B cell (primary cell): ENCODE results near the gene AADAC. TPM values are rescaled to one million over a fixed set of nuclear protein-coding genes. Genes with fewer than 3 reads are reported as not detected.

Experiments used
- ATAC-seq: fragments of 200-7000 bp; cut with Tn5 transposase; one replicate; pipeline ENCODE4 v1.10.0; 2021; ENCODE audit warnings: low read depth, mild to moderate bottlenecking, moderate number of reproducible peaks, moderate library complexity
- CTCF ChIA-PET: fragments of 350-600 bp; sonication (Branson Sonifier 250); formaldehyde crosslinking; loops from one replicate; lab custom pipeline; 2021; ENCODE audit warnings: antibody characterized with exemption, inconsistent platforms; lab: Charles Lee
- POLR2A ChIA-PET: fragments of 350-600 bp; sonication (Branson Sonifier 250); formaldehyde crosslinking; loops from one replicate; lab custom pipeline; 2021; ENCODE audit warnings: antibody characterized with exemption; lab: Charles Lee
- DNase-seq: peaks from one replicate; pipeline ENCODE4 v3.0.0; 2013
- H2AFZ ChIP-seq: 2 replicates; pipeline ENCODE4 v1.6.1; 2012; ENCODE audit warnings: mild to moderate bottlenecking, low read depth, low read length; ENCODE audit not compliant: insufficient read depth, poor library complexity, severe bottlenecking
- H3K27ac ChIP-seq, 2 donors: 1 replicate in 1 of 2; 2 replicates in 1 of 2; pipeline ENCODE4 v1.5.1; 2012 to 2013; ENCODE audit warnings: low read length in 2 of 2, mild to moderate bottlenecking in 2 of 2, moderate library complexity in 1 of 2
- H3K27me3 ChIP-seq, 4 experiments: fragments of 200-600 bp in 1 of 4; sonication (generic) in 1 of 4; replicated peaks in 1 of 4; 1 replicate in 2 of 4; 2 replicates in 2 of 4; pipeline versions ENCODE4 v1.6.1 to v1.7.0; 2013 to 2016; ENCODE audit warnings: low read length in 3 of 4, mild to moderate bottlenecking in 2 of 4, mixed read lengths in 1 of 4, moderate library complexity in 1 of 4; ENCODE audit not compliant: insufficient read depth in 4 of 4, control insufficient read depth in 3 of 4; ENCODE audit errors: control extremely low read depth in 1 of 4
- H3K36me3 ChIP-seq, 2 experiments: replicated peaks in 1 of 2; 1 replicate in 1 of 2; 2 replicates in 1 of 2; pipeline versions ENCODE4 v1.6.1 to v1.7.1; 2013; ENCODE audit warnings: low read length in 1 of 2; ENCODE audit not compliant: insufficient read depth in 2 of 2, control insufficient read depth in 1 of 2; ENCODE audit errors: control extremely low read depth in 1 of 2, extremely low read depth in 1 of 2
- H3K4me1 ChIP-seq, 2 donors: fragments of 200-600 bp in 1 of 2; sonication (generic) in 1 of 2; 1 replicate in 1 of 2; 2 replicates in 1 of 2; pipeline versions ENCODE4 v1.5.1 to v1.6.1; 2013 to 2017; ENCODE audit warnings: low read length in 2 of 2; ENCODE audit not compliant: control insufficient read depth in 2 of 2, insufficient read depth in 2 of 2
- H3K4me2 ChIP-seq: replicated peaks from 2 replicates; pipeline ENCODE3; 2012; ENCODE audit warnings: mild to moderate bottlenecking, low read depth, low read length; ENCODE audit not compliant: poor library complexity, severe bottlenecking
- H3K4me3 ChIP-seq, 5 experiments: fragments of 200-600 bp in 1 of 5; sonication (generic) in 1 of 5; 1 replicate in 3 of 5; 2 replicates in 2 of 5; pipeline versions ENCODE4 v1.5.1 to v1.7.0; 2011 to 2016; ENCODE audit warnings: low read length in 4 of 5, mild to moderate bottlenecking in 4 of 5, low read depth in 2 of 5, control low read depth in 1 of 5, moderate library complexity in 1 of 5; ENCODE audit not compliant: insufficient read depth in 1 of 5; ENCODE audit errors: control extremely low read depth in 1 of 5, extremely low read depth in 1 of 5
- H3K79me2 ChIP-seq: fragments of 200-600 bp; sonication (generic); one replicate; pipeline ENCODE4 v1.6.0; 2016; ENCODE audit warnings: low read length; ENCODE audit not compliant: control insufficient read depth, insufficient read depth
- H3K9ac ChIP-seq: fragments of 200-600 bp; sonication (generic); 2 replicates; pipeline ENCODE4 v1.6.1; 2017; ENCODE audit warnings: mild to moderate bottlenecking, low read length, moderate library complexity
- H3K9me3 ChIP-seq, 3 donors: one replicate each; pipeline versions ENCODE4 v1.6.1 to v1.7.1; 2013; ENCODE audit warnings: low read length in 2 of 3; ENCODE audit not compliant: control insufficient read depth in 2 of 3, insufficient read depth in 1 of 3; ENCODE audit errors: control extremely low read depth in 1 of 3
- H4K20me1 ChIP-seq: 2 replicates; pipeline ENCODE4 v1.6.0; 2012; ENCODE audit warnings: mild to moderate bottlenecking, low read length; ENCODE audit not compliant: insufficient read depth, control insufficient read depth, poor library complexity, severe bottlenecking
- H3K27ac Mint-ChIP-seq: one replicate; pipeline ENCODE4 v1.8.0; 2021; ENCODE audit warnings: mixed read lengths
- H3K27me3 Mint-ChIP-seq: one replicate; pipeline ENCODE4 v1.8.0; 2021; ENCODE audit warnings: mixed read lengths
- H3K4me1 Mint-ChIP-seq: one replicate; pipeline ENCODE4 v1.8.0; 2021; ENCODE audit warnings: mixed read lengths
- H3K4me3 Mint-ChIP-seq: one replicate; pipeline ENCODE4 v1.8.0; 2021; ENCODE audit warnings: mixed read lengths
- H3K9me3 Mint-ChIP-seq: one replicate; pipeline ENCODE4 v1.8.0; 2022; ENCODE audit warnings: mixed read lengths; ENCODE audit not compliant: insufficient read depth
- CTCF ChIP-seq: fragments of 200-600 bp; IDR thresholded peaks from one replicate; pipeline ENCODE4 v1.8.0; 2022; ENCODE audit warnings: antibody characterized with exemption, mild to moderate bottlenecking
- EZH2 ChIP-seq: IDR thresholded peaks from 2 replicates; pipeline ENCODE4 v1.6.1; 2012; ENCODE audit warnings: borderline replicate concordance, low read depth, mild to moderate bottlenecking, moderate library complexity, low read length; ENCODE audit not compliant: insufficient read depth, poor library complexity, severe bottlenecking
- WGBS: methylation state at CpG from one replicate; pipeline ENCODE4 v1.1.5; 2013; ENCODE audit warnings: missing lambda C conversion rate; ENCODE audit not compliant: insufficient coverage; 5-methylcytosine and 5-hydroxymethylcytosine counted together
- intact Hi-C: fragments of 100-400 bp; cut with micrococcal nuclease; formaldehyde crosslinking; loops from one replicate; pipeline ENCODE4 v1.10.0; 2022
- polyA plus RNA-seq: library from polyadenylated mRNA; depleted of rRNA; stranded (reverse); fragments of >200 nt; gene quantifications from 2 replicates; pipeline ENCODE4 v1.2.3, GENCODE V29; 2012
- total RNA-seq, 2 donors: library from RNA; stranded (reverse); fragments of 120-200 nt in 1 of 2; gene quantifications; 1 replicate in 1 of 2; 2 replicates in 1 of 2; pipeline versions ENCODE4 v1.2.3 to v1.2.4, GENCODE V29; 2013 to 2022

AADAC gene
- total and polyA plus RNA-seq, 2 donors (not counting 1 experiment from before 2014, with no cell fraction given), result not detected

- Mint-ChIP-seq H3K9me3 (no peaks in the 10 kb centered on the region), H3K4me1 (no peaks in the 10 kb centered on the region), H3K4me3 (no peak overlapping the region), H3K27ac (no peak overlapping the region), H3K27me3 (no peaks in the 10 kb centered on the region)
- intact Hi-C loops, result no loop called here
- CTCF ChIA-PET, result no interaction called here
- 100% methylated on average over 1 of the region's 2 CpGs for WGBS
- Histone ChIP-seq H4K20me1 (no peaks in the 10 kb centered on the region), H3K36me3 (no peaks in the 10 kb centered on the region), H3K4me1 (no peaks in the 10 kb centered on the region), H3K9me3 (no peaks in the 10 kb centered on the region), H3K4me2 (no peak overlapping the region), H3K79me2 (no peaks in the 10 kb centered on the region), H3K9ac (no peak overlapping the region), H3K27ac (no peak overlapping the region), H2AFZ (no peak overlapping the region), H3K27me3 (no peaks in the 10 kb centered on the region), H3K4me3 (no peak overlapping the region)
- ATAC-seq (no peak), DNase-seq (no peak)
- TF ChIP-seq CTCF (no peak), EZH2 (no peak)
- POLR2A ChIA-PET, result no interaction called here
Observed at GRCh38 chr3:151800431-151800830, 13.5 kb upstream of the AADAC start.

- H3K4me3 ChIP-seq, result no peak overlapping the region
- H3K27ac Mint-ChIP-seq, result no peak overlapping the region
- peaks cover 6% of the 10 kb centered on the region for H3K9me3 Mint-ChIP-seq
- POLR2A ChIA-PET, result no interaction called here
- no peaks in the 10 kb centered on the region for H4K20me1 ChIP-seq
- DNase-seq (no peak), ATAC-seq (no peak)
- no peak overlapping the region for H3K4me3 Mint-ChIP-seq
- no peaks in the 10 kb centered on the region for H3K27me3 ChIP-seq
- peaks cover 0 to 9% (median 0%) of the 10 kb centered on the region in 3 donors for H3K9me3 ChIP-seq
- no peak overlapping the region for H3K4me2 ChIP-seq
- H3K9ac ChIP-seq, result no peak overlapping the region
- H3K4me1 ChIP-seq, result no peaks in the 10 kb centered on the region
- H3K27ac ChIP-seq, result no peak overlapping the region
- no peaks in the 10 kb centered on the region for H3K36me3 ChIP-seq
- no CpG with 5 or more reads among the region's 1 CpG for WGBS
- no peaks in the 10 kb centered on the region for H3K27me3 Mint-ChIP-seq
- TF ChIP-seq CTCF, result no peak
- no peak for TF ChIP-seq EZH2
- H3K79me2 ChIP-seq, result no peaks in the 10 kb centered on the region
- CTCF ChIA-PET, result no interaction called here
- no peak overlapping the region for H2AFZ ChIP-seq
- no peaks in the 10 kb centered on the region for H3K4me1 Mint-ChIP-seq
- intact Hi-C loops, result no loop called here
Observed at GRCh38 chr3:151804267-151804666, 9.6 kb upstream of the AADAC start.
